PFSK-1 (cell line): ENCODE data around the gene LRRC27.

Experiments used
- FOXP2 ChIP-seq: optimal IDR thresholded peaks from 2 replicates; pipeline ENCODE3; 2011; ENCODE audit warnings: borderline replicate concordance, control low read depth, inconsistent platforms; ENCODE audit not compliant: insufficient read depth; ENCODE audit errors: extremely low read length, extremely low read depth
- POLR2AphosphoS5 ChIP-seq: IDR thresholded peaks from 2 replicates; pipeline ENCODE4 v1.6.1; 2012; ENCODE audit warnings: low read depth, mild to moderate bottlenecking, control low read depth, low read length, moderate library complexity
- REST ChIP-seq, 2 experiments: IDR thresholded peaks; 2 replicates each; pipeline versions ENCODE4 v1.6.1 to v1.8.0; 2011 to 2012; ENCODE audit warnings: low read depth in 2 of 2, low read length in 2 of 2, control low read depth in 1 of 2, inconsistent platforms in 1 of 2, mild to moderate bottlenecking in 1 of 2, moderate library complexity in 1 of 2; ENCODE audit not compliant: insufficient read depth in 1 of 2
- SIN3A ChIP-seq: IDR thresholded peaks from 2 replicates; pipeline ENCODE4 v1.6.1; 2012; ENCODE audit warnings: mild to moderate bottlenecking, low read length, moderate library complexity, borderline replicate concordance; ENCODE audit not compliant: insufficient read depth
- TAF1 ChIP-seq: IDR thresholded peaks from 2 replicates; pipeline ENCODE4 v1.6.1; 2012; ENCODE audit warnings: low read length, control low read depth, borderline replicate concordance; ENCODE audit not compliant: insufficient read depth

The LRRC27 gene

GRCh38 chr10:132363376-132363775 is 31.4 kb downstream of the LRRC27 start:
- TF ChIP-seq SIN3A = no peak
- no peak for TF ChIP-seq POLR2AphosphoS5
- no peak for TF ChIP-seq TAF1
- TF ChIP-seq REST (IDR thresholded peaks at IDR 0.05; ENCODE audit: insufficient read depth in 1 of 2, low read depth in 2 of 2, low read length in 2 of 2) = no peak
- no peak for TF ChIP-seq FOXP2

GRCh38 chr10:132363921-132364593 is 32.1 kb downstream of the LRRC27 start:
- TF ChIP-seq TAF1 (no peak), SIN3A (no peak)

GRCh38 chr10:132364594-132364970 is 32.6 kb downstream of the LRRC27 start:
- no peak for TF ChIP-seq SIN3A

GRCh38 chr10:132365102-132365501 is 33.1 kb downstream of the LRRC27 start:
- TF ChIP-seq POLR2AphosphoS5 (no peak), FOXP2 (no peak), REST (IDR thresholded peaks at IDR 0.05; ENCODE audit: insufficient read depth in 1 of 2, low read depth in 2 of 2, low read length in 2 of 2) (no peak), TAF1 (no peak), SIN3A (no peak)

- TF ChIP-seq TAF1 (no peak), POLR2AphosphoS5 (no peak), FOXP2 (no peak), REST (IDR thresholded peaks at IDR 0.05; ENCODE audit: insufficient read depth in 1 of 2, low read depth in 2 of 2, low read length in 2 of 2) (no peak), SIN3A (no peak)
Observed at GRCh38 chr10:132366006-132366405, 34.0 kb downstream of the LRRC27 start.

GRCh38 chr10:132366499-132366898 is 34.5 kb downstream of the LRRC27 start:
- TF ChIP-seq REST (IDR thresholded peaks at IDR 0.05; ENCODE audit: insufficient read depth in 1 of 2, low read depth in 2 of 2, low read length in 2 of 2) (no peak), POLR2AphosphoS5 (no peak), TAF1 (no peak), FOXP2 (no peak), SIN3A (no peak)
